NCI-H1417 (cell line): ENCODE results near the gene GRIK4.
A peak's percentile ranks its signal among the peaks of the same experiment; 100 is the strongest.
"Not testable (repeated sequence)": the region's sequence is repeated elsewhere in the genome, so short reads cannot be mapped to it uniquely, and the experiment has no call there.

Experiments used
- DNase-seq, 3 experiments: peaks; one replicate each; lab custom pipeline; 2025; lab: John Stamatoyannopoulos, UW

The GRIK4 gene

DNA sequence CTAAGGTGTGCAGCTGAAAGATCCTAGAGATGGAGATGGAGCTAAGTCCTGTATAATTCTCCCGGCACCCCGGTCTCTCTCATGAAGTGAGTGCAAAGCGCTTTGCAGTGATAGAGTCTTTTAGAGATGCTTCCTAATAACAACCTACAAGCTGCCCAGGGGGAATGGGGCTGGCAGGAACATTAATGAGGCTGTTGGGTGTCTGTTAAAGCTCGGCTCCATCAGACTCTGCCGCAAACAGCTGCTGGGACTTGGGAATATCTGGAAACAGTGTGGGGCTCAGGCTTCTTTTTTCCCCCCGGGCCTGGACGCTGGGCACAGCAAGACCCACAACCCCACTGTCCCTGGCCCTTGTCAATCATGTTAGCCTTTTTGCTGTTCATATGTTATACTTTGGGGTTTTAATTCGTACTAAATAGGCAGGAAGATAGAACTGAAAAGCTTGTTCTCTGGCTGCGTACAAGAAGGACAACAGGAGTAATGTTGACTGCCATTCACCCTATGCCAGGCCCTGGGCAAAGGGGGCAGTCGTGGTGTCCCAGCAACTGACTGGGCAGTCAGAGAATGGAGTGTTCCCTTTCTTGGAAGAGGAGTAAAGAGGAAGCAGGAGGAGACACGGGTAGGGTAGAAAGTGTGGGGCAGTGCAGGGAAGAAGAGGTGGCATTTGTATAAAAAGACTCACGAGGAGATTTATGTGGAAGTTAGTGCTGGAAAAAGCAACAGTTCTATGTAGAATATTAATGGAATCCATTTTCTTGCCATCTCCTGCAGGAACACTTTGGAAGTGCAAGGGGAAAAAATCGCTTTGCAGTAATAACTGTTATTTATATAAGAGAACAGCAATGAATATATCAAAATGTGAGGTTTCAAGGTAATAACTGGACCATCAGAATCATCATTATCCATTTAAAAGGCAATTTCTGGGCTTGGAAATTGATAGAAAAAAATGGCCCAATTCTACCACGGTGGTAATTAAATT, 232.8 kb downstream of the GRIK4 start:
- DNase-seq, result no peak

DNA sequence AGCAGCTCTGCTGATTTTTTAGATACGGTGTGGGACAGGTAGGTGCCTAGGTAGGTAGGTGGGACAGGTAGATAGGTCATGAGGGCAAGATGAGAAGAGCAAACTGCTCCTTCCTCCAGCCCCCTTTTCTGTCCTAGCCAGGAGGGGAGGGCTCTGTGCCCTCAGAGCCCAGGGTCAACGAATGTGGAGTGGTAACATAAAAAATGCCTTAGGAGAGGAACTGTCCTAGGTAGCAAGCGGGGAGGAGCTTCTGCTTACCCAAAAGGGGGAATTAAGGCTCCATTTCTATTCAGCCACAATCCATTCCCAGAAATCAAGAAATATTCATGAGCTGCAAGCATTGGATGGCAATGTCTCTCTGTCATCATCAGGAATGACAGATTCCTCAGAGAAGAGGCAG, 234.8 kb downstream of the GRIK4 start:
- DNase-seq, result no peak

DNA sequence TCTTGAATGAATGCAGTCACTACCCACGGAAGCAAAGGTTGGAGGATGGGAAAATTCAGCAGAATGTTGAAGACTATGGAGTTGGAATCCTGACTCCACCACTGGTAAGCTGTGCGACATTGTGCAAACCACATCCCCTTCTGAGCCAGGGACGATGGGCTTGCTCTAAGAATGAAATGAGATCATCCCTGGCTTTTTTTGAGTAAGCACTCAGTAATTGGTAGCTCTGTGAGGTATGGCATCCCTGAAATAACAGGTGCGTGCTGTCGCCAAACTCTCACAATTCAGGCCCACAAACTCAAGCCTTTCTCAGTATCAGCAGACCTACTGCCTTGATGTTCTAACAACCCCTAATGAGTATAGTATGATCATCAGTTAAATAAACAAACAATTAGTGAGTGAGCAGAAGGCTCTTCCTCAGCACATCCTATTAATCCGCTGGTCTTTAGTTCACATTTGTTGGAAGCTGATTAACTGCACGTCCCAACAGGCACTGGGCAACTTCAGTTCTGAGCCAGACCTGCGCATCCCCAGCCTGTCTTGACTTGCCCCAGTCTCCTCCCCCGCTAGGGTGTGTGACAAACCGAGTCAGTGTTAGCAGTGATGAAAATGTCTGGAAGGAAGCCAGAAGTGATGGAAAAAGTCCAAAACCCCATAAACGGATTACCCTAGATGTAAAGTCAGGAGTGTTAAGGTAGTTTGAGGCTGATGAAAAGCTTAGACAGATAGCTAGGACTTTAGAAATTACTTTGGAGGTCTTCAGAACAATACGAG, 235.5 kb downstream of the GRIK4 start:
- DNase-seq, result peak; percentile 55 to 95 (median 78)

DNA sequence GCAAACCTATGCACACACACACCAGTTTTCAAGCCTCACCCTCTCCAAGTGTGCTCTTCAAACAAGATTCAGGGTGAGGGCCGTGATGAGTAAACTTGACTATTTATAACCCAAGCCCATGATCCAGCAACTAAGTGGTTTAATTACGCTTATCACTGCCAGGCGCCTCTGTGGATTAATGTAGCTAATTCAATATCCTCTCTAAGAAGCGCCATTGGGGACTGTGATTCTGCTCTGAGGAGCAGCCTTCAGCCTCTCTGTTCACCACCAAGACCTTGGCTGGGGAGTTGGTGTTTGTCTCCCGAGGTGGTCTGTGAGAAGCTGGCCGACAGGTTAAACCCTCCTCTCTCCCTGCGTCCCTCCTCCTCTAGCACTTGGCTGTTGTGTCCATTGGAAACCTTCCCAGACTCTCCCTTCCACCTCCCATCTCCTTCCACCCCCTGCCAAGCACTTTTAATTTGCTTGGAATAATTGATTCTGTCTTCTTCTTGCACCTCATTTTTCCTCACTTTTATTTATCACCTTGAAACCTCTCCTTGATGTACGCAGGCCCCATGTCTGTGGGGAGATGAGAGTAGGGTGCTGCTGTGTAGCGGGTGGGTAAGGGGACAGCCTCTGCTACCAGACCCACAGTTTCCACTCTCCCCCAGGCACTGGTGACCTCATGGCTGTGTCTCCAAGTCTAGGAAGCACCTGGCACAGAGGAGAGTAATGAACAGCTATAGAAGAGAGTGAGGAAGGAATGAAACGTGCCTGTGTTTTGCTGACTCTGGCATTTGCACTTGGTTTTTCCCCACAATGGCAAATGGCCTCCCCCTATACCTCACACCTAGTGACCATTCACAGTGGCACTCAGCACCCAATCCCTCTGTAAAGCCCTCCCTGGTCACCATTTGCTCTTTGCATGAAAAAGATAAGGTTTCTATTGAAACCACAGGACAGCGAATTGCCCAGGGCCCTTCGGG, 236.6 kb downstream of the GRIK4 start:
- DNase-seq, result peak in 2 of 3 experiments; percentile 59 to 83

DNA sequence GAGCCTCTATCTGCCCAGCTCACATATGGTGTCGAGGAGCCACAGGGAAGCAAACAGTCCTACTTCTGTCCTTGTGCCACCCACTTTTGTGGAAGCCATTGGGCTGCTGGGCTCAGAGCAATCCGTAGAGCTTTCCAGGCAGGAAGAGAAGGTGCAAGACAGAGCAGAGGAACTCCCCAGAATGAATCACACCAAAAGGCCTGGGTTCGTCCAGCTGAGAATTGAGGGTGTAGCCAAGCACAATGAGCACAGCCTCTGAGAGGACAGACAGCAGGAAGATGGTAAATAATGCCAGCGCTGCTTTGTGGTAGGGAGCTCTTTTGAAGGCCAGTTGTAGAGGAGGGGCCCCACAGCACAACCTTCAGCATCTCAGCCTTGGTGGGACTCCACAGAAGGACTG, 237.8 kb downstream of the GRIK4 start:
- no peak for DNase-seq

DNA sequence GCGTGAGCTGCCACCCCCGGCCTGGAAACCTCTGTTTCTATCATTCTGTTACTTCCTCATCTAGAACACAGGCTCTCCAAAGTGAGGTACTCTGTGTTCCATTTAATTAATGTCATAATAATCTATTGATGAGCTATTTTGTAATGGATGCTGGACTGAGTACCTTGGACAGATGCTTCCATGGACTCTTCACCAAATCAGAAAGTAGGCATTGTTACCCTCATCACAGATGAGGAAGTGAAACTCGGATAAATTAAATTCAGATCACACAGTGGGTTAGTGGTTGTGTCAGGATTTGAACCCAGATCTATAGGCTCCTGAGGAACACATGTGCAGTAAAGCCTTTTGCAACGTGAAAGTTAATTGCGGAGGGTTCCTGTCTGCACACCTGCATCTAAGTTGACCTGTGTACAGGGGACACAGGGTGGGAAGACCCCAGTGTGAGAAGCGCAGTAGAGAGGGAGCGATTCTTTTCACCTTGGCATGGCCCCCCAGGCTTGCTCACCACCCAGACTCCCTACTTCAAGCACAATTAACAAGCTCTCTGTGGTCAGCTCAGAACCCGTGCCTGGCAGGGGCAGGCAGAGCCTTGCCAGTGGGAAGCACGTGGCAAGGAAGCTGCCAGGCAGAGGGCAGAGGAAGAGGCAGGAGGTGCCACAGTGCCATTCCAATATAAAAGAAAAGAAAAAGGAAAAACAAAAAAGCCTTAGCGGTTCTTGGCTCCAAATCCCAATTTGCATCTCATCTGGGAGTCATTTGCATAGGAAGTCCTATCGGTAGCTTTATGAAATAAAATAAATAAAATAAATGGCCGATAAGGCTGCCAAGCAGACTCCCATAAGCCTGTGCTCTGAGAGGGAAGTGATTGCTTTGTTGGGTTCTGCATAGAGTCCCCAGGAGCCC, 239.3 kb downstream of the GRIK4 start:
- DNase-seq, result no peak

DNA sequence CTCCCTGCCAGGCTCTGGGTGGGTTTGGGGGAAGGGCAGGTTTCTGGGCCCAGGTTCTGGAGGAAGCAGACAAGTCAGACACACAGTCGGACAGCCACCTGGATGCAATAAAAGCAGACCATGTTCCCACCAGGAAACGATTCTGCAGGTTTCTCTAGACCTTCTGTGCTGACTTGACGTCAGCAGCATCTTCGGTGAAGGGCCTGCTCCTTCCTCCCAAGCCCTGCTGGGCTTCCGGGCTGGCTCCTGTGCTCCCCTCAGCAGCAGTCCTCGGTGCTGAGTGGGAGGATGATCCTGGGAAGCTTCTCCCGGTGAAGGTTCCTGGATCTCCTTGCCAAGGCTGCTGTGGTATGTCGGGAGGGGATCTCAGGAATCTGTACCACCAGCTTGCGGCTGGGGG, 240.0 kb downstream of the GRIK4 start:
- DNase-seq, result no peak

DNA sequence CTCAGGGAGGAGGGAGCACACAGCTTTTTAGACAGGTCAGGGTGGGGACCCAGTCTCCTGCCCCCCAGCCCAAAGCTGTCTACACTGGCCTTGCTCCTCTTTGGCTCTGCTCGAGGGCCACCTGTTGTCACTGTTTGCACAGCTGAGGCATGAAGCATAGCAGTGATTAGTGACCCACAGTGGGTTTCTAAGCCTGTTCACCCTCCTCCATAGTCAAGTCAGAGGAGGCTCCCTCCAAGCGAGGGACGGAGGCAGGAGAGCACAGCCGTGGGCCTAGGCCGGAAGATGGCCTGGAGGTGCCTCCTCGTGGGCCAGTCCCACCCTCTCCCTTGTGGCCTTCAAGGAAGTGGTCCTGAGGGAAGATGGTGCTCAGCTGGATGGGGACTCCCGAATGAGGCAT, 241.1 kb downstream of the GRIK4 start:
- peak in 2 of 3 experiments; percentile 46 to 66 for DNase-seq

DNA sequence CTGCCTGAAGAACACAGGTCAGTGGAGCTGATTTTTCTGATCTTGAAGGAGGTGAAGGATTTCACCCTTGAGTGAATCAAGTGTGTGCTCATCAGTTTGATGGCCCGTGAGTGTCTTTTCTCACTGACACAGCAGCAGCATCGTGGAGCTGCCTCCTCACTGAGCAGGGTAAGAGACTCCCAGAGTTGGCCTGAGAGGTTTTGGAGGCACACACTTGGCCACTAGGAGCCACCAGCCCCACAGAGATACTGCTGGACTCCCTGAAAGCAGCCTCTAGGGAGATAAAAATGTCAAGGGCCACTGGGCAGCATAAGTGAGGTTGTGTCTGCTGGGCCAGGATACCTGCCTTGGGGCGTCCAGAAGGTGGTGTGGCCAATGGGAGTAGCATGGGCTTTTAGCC, 245.4 kb downstream of the GRIK4 start:
- DNase-seq, result no peak

DNA sequence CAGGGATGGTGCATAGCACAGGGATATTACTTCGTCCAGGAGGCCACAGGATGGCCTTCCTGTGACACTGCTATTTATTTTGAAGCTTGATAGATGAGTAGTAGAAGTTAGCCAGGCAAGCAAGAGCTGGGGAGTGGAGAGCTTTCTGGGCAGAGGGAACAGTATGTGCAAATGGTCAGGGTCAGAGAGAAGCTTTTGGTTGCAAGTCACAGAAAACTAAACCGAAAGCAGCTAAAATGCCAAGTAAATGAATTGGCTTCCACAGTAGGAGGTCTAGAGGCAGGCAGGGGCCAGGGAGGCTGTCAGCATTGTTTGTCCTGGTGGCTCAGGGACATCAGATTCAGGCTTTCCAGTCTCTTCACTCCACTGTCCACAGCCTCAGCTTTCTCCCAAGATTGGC, 247.5 kb downstream of the GRIK4 start:
- DNase-seq, result no peak

DNA sequence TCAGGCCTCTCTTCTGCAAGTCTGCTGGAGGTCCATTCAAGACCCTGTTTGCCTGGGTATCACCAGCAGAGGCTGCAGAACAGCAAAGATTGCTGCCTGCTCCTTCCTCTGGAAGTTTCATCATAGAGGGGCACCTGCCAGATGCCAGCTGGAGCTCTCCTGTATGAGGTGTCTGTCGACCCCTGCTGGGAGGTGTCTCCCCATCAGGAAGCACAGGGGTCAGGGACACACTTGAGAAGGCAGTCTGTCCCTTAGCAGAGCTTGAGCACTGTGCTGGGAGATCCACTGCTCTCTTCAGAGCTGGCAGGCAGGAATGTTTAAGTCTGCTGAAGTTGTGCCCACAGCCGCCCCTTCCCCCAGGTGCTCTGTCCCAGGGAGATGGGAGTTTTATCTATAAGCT, 254.2 kb downstream of the GRIK4 start:
- DNase-seq, result not testable (repeated sequence)

DNA sequence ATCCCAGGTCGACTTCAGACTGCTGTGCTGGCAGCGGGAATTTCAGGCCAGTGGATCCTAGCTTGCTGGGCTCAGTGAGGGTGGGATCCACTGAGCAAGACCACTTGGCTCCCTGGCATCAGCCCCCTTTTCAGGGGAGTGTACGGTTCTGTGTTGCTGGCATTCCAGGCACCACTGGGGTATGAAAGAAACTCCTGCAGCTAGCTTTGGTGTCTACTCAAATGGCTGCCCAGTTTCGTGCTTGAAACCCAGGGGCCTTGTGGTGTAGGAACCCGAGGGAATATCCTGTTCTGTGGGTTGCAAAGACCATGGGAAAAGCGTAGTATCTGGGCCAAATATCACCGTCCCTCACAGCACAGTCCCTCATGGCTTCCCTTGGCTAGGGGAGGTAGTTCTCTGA, 254.8 kb downstream of the GRIK4 start:
- no peak for DNase-seq

DNA sequence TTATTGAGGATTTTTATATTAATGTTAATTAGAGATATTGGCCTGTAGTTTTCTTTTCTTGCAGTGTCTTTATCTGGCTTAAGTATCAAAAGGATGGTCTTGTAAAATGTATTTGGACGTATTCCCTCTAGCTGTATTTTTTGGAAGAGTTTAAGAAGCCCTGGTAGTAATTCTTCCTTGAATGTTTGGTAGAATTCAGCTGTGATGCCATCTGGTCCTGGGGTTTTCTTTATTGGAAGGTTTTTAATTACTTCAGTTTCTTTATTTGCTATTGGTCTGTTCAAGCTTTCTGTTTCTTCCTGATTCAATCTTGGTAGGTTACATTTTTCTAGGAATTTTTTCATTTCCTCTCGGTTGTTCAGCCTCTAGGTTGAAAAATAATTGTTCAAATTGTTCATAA, 257.4 kb downstream of the GRIK4 start:
- no peak for DNase-seq

DNA sequence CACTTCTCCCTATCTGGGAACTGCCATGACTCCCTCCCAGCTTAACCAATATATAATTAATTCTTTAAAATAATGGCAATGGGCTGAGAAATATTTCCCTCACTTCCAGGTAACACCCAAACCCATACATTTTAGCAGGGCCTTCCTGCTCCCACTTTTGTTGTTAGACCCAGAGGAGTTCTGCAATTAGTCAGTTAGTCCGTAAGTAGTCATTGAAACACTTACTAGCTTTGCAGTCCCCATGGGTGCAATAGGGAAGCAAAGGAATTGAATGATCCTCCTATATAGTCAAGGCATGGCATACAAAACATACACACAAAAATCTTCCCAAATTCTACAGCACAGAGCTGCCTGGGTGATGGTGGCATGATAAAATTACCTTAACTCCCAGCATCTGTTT, 258.4 kb downstream of the GRIK4 start:
- DNase-seq, result no peak

DNA sequence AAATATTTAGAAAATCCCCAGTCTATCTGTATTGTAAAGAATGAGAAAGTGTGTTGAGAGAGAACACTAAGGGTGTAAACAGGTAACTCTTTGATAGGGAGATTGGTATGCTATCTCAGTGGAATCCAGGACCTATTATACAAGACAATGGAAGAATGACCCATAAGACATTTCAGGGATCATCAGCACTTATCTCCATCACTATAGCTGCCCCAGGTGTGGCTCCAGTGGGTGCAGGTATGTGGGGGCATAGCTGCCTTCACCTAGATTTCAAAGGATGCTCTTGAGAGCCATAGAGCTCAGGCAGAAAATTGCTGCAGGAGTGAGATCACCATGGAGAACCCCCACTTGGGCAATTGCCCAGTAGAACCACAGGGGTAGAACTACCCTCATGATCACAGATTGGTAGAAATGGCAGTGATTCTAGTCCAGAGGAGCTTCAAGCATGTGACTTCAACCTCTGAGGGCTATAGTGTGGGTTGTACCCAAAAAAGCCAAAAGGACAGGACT, 260.1 kb downstream of the GRIK4 start:
- DNase-seq, result no peak

DNA sequence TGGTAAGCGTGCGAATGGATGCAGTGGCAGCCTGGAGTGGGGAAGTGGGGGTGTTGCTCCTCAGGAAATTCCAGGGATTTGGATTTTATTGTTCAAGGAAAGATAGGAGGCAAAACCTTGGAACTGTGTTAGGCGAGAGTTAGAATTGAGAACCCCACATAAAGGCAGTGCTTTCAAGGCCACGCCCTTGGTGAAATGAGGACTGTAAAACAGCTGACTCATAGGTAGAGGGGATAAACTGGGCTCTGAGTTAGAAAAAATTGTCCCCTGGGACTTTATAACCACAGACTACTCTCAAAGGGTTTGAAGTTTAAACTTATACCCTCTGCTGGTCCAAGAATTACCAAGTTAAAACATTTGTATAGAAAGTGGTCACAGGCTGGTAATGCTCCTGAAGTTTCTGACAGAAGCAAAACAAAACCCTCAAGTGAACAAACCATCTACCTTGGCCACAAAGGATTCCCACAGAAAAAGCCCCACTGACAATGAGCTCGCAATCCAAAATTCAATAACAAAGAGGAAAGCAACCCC, 262.0 kb downstream of the GRIK4 start:
- no peak for DNase-seq

DNA sequence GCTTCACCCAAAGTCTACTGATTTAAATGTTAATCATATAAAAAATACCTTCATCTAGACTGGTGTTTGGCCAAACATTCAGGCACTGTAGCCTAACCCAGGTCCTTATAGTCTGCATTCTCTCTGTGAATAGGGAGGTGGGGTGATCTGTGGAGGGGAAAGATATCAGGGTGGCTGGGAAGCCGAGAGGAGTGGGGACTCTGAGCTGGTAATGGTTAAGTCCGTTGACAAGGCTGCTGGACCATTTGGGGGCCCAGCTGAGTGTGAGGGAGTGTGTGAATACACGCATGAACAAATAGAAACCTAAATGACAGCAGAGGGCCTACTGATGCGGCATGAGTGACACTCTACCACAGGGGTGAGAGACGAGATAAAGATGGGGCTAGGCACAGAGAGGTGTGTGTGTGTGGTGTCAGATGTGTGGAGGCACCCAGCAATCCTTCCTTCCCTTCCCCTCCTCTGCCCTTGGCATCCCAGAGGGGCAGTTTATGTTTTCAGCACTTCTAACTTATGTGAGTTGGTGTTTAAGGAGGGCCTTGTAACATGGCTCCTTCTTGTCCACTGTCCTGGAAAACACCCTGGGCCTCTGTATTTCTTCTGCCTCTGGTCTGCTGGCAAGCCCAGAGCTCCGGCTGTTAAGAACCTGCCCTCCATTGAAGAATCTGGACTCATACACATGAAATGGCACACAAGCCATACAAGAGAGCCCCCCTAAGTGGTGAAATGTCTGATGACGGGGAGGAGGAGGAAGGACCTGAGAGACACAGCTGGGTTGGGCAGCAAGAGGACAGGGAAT, 263.2 kb downstream of the GRIK4 start:
- no peak for DNase-seq

DNA sequence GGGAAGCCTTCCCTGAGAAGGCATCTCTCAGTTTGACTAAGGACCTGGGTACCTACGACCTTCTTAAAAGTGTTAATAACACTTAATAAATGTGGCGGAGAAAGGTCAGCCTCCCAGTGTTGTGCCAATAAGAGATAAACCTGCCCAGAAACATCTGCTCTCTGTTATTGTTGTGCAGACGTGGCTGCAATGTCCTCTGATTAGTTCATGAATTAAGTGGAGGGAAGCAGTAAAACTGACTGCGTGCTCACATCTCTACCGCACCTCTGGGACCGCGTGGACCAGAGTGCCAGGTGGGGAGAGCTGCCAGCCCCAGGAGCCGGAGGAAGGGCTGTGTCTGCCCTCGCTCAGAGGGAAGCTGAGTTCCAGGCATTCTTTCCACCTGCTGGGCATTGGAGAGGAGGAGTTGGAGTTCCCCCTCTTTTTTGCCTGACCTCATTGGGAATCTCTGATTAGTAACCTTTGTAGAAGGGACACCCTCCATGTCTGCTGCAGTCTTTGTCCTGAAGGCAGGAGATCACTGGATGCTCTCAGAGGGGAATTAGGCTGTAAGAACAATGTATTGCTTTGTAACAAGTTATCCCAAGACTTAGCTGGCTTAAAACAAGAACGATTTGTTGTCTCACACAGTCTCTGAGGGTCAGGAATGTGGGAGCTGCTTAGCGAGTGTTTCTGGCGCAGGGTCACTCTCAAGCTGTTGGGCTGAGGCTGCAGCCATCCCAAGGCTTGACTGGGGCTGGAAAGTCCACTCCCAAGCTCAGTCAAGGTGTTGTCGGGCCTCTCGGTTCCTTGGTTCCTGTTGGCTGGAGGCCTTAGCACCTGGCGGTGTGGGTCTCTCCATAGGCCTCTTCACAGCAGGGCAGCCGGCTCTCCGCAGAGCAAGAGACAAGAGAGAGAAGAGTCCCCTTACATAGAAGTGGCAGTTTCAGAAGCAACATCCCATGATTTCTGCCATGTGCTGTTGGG, 264.7 kb downstream of the GRIK4 start:
- DNase-seq, result peak in 2 of 3 experiments; percentile 23 to 56
